HG03558 (cell line): ENCODE results near the gene CCDC196.
"Not testable (repeated sequence)": the region's sequence is repeated elsewhere in the genome, so short reads cannot be mapped to it uniquely, and the experiment has no call there.

Experiments
- ATAC-seq: cut with Tn5 transposase; IDR thresholded peaks from one replicate; pipeline ENCODE4 v1.9.1; 2021; ENCODE audit warnings: moderate number of reproducible peaks; ENCODE audit not compliant: unreplicated experiment; ENCODE audit errors: extremely low read depth

Gene CCDC196

DNA sequence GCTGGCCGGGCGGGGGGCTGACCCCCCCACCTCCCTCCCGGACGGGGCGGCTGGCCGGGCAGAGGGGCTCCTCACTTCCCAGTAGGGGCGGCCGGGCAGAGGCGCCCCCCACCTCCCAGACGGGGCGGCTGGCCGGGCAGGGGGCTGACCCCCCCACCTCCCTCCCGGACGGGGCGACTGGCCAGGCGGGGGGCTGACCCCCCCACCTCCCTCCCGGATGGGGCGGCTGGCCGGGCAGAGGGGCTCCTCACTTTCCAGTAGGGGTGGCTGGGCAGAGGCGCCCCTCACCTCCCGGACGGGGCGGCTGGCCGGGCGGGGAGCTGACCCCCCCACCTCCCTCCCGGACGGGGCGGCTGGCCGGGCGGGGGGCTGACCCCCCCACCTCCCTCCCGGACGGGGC is 59.0 kb downstream of the CCDC196 start:
- ATAC-seq, result not testable (repeated sequence)

DNA sequence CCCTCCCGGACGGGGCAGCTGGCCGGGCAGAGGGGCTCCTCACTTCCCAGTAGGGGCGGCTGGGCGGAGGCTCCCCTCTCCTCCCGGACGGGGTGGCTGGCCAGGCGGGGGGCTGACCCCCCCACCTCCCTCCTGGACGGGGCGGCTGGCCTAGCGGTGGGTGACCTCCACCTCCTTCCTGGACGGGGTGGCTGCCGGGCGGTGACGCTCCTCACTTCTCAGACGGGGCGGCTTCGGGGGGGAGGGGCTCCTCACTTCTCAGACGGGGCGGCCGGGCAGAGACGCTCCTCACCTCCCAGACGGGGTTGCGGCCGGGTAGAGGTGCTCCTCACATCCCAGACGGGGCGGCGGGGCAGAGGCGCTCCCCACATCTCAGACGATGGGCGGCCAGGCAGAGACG is 59.6 kb downstream of the CCDC196 start:
- not testable (repeated sequence) for ATAC-seq
